22Rv1 (cell line): ENCODE measurements around the gene NBEAL1.
"Not testable (repeated sequence)": the region's sequence is repeated elsewhere in the genome, so short reads cannot be mapped to it uniquely, and the experiment has no call there.

Source experiments
- H3K27ac ChIP-seq: fragments of 450-650 bp; 2 replicates; pipeline ENCODE4 v1.5.1; 2017
- CTCF ChIP-seq: fragments of 450-650 bp; IDR thresholded peaks from 2 replicates; pipeline ENCODE4 v1.5.1; 2017; ENCODE audit warnings: mild to moderate bottlenecking
- ZFX ChIP-seq: fragments of 450-650 bp; IDR thresholded peaks from 2 replicates; pipeline ENCODE4 v1.6.1; 2017; ENCODE audit warnings: antibody characterized with exemption, borderline replicate concordance

Gene NBEAL1

GRCh38 chr2:203135105-203135504 is 120.4 kb downstream of the NBEAL1 start:
- TF ChIP-seq CTCF (no peak), ZFX (no peak)
- no peak overlapping the region for H3K27ac ChIP-seq

GRCh38 chr2:203143391-203143790 is 128.7 kb downstream of the NBEAL1 start:
- no peak overlapping the region for H3K27ac ChIP-seq
- no peak for TF ChIP-seq ZFX

- TF ChIP-seq ZFX (no peak), CTCF (no peak)
- H3K27ac ChIP-seq: no peak overlapping the region
Observed at GRCh38 chr2:203149194-203149593, 134.5 kb downstream of the NBEAL1 start.

GRCh38 chr2:203155406-203155805 is 140.7 kb downstream of the NBEAL1 start:
- no peak overlapping the region for H3K27ac ChIP-seq
- TF ChIP-seq CTCF (no peak), ZFX (no peak)

GRCh38 chr2:203162722-203163121 is 148.0 kb downstream of the NBEAL1 start:
- H3K27ac ChIP-seq: not testable (repeated sequence)

- H3K27ac ChIP-seq: no peak overlapping the region
- TF ChIP-seq ZFX: no peak
- no peak for TF ChIP-seq CTCF
Observed at GRCh38 chr2:203164311-203164935, 149.7 kb downstream of the NBEAL1 start.

- TF ChIP-seq ZFX (no peak), CTCF (no peak)
Observed at GRCh38 chr2:203167751-203168150, 153.1 kb downstream of the NBEAL1 start.

GRCh38 chr2:203170502-203170901 is 155.8 kb downstream of the NBEAL1 start:
- no peak overlapping the region for H3K27ac ChIP-seq
- TF ChIP-seq CTCF: no peak
- no peak for TF ChIP-seq ZFX

More at GRCh38 chr2:203167751-203168150, 153.1 kb downstream of the NBEAL1 start:
- H3K27ac ChIP-seq: no peak overlapping the region
